Panc1 (cell line): ENCODE results near the gene MED31. TPM values are rescaled to one million over a fixed set of nuclear protein-coding genes. Genes with fewer than 3 reads are reported as not detected.
A peak's percentile ranks its signal among the peaks of the same experiment; 100 is the strongest.

ENCODE experiments used
- ATAC-seq: fragments of 200-7000 bp; cut with Tn5 transposase; 2 replicates; pipeline ENCODE4 v1.9.1; 2020; ENCODE audit warnings: mild to moderate bottlenecking, moderate library complexity
- BruUV-seq: library from RNA; stranded (reverse); fragments of 400-500 nt; replicated peaks from 2 replicates; lab custom pipeline; 2021; lab: Mats Ljungman, UMichigan
- CTCF ChIA-PET: fragments of 300-600 bp; sonication (Branson Sonifier 250); formaldehyde crosslinking; loops from one replicate; lab custom pipeline; 2022; ENCODE audit warnings: antibody characterized with exemption; lab: Charles Lee
- POLR2A ChIA-PET: fragments of 300-600 bp; sonication (Branson Sonifier 250); formaldehyde crosslinking; loops from one replicate; lab custom pipeline; 2022; ENCODE audit warnings: antibody characterized with exemption; lab: Charles Lee
- DNase-seq: peaks from one replicate; pipeline ENCODE4 v3.0.0-alpha.2; 2010; ENCODE audit warnings: low read depth, low spot score
- H3K27ac ChIP-seq: 2 replicates; pipeline ENCODE4 v1.5.1; 2011; ENCODE audit warnings: mild to moderate bottlenecking, low read length, inconsistent platforms
- H3K27me3 ChIP-seq: fragments of 200-500 bp; sonication (Bioruptor generic); 2 replicates; pipeline ENCODE4 v1.6.0; 2014; ENCODE audit warnings: low read length, inconsistent platforms; ENCODE audit not compliant: control insufficient read depth, insufficient read depth
- H3K36me3 ChIP-seq: fragments of 200-500 bp; sonication (Bioruptor generic); 2 replicates; pipeline ENCODE4 v1.5.1; 2014; ENCODE audit warnings: inconsistent platforms, mild to moderate bottlenecking, low read length, moderate library complexity; ENCODE audit not compliant: control insufficient read depth, insufficient read depth
- H3K4me1 ChIP-seq: 2 replicates; pipeline ENCODE4 v1.5.1; 2011; ENCODE audit warnings: inconsistent platforms, mild to moderate bottlenecking, low read length, moderate library complexity; ENCODE audit not compliant: control insufficient read depth, insufficient read depth
- H3K4me3 ChIP-seq, 2 experiments: 2 replicates each; pipeline ENCODE4 v1.5.1; 2011 to 2012; ENCODE audit warnings: low read depth in 2 of 2, low read length in 2 of 2, mild to moderate bottlenecking in 2 of 2, inconsistent platforms in 1 of 2, moderate library complexity in 1 of 2
- H3K9me3 ChIP-seq: fragments of 200-500 bp; sonication (Bioruptor generic); 2 replicates; pipeline ENCODE4 v1.5.1; 2014; ENCODE audit warnings: low read depth, mild to moderate bottlenecking, inconsistent platforms, low read length, moderate library complexity; ENCODE audit not compliant: control insufficient read depth, insufficient read depth
- POLR2AphosphoS5 ChIP-seq: IDR thresholded peaks from 2 replicates; pipeline ENCODE4 v1.6.1; 2012; ENCODE audit warnings: mild to moderate bottlenecking, low read depth, low read length, moderate library complexity
- SIN3A ChIP-seq: IDR thresholded peaks from 2 replicates; pipeline ENCODE4 v1.6.1; 2012; ENCODE audit warnings: low read depth, mild to moderate bottlenecking, low read length, moderate library complexity, borderline replicate concordance; ENCODE audit not compliant: insufficient read depth
- TCF7L2 ChIP-seq: IDR thresholded peaks from 2 replicates; pipeline ENCODE4 v1.6.1; 2011; ENCODE audit warnings: mild to moderate bottlenecking, low read depth, low read length, inconsistent platforms
- in situ Hi-C: cut with HindIII; loops from 2 replicates; pipeline ENCODE4 v1.10.0; 2016; ENCODE audit warnings: low sequenced_read_pairs, low pct_unique_long_range_greater_than_20kb
- intact Hi-C: fragments of 100-400 bp; cut with micrococcal nuclease; formaldehyde crosslinking; loops from one replicate; pipeline ENCODE4 v1.10.0; 2022; ENCODE audit not compliant: unreplicated experiment
- total RNA-seq: library from RNA; stranded (reverse); gene quantifications from one replicate; pipeline ENCODE4 v1.2.1, GENCODE V29; 2021; ENCODE audit not compliant: unreplicated experiment
- TF ChIP-seq, protein P1 (sequence below), 2 experiments: IDR thresholded peaks; 2 replicates each; pipeline ENCODE4 v1.6.1; 2011 to 2012; ENCODE audit warnings: low read depth in 2 of 2, control low read depth in 1 of 2, low read length in 1 of 2, mild to moderate bottlenecking in 1 of 2, moderate library complexity in 1 of 2; ENCODE audit not compliant: insufficient read depth in 1 of 2
- TF ChIP-seq, protein P2 (sequence below): fragments of 450-650 bp; IDR thresholded peaks from 2 replicates; pipeline ENCODE4 v1.5.1; 2017; ENCODE audit warnings: mild to moderate bottlenecking

The MED31 gene
- total RNA-seq, 1 experiment from 2014 or later, result 18.6 TPM

DNA sequence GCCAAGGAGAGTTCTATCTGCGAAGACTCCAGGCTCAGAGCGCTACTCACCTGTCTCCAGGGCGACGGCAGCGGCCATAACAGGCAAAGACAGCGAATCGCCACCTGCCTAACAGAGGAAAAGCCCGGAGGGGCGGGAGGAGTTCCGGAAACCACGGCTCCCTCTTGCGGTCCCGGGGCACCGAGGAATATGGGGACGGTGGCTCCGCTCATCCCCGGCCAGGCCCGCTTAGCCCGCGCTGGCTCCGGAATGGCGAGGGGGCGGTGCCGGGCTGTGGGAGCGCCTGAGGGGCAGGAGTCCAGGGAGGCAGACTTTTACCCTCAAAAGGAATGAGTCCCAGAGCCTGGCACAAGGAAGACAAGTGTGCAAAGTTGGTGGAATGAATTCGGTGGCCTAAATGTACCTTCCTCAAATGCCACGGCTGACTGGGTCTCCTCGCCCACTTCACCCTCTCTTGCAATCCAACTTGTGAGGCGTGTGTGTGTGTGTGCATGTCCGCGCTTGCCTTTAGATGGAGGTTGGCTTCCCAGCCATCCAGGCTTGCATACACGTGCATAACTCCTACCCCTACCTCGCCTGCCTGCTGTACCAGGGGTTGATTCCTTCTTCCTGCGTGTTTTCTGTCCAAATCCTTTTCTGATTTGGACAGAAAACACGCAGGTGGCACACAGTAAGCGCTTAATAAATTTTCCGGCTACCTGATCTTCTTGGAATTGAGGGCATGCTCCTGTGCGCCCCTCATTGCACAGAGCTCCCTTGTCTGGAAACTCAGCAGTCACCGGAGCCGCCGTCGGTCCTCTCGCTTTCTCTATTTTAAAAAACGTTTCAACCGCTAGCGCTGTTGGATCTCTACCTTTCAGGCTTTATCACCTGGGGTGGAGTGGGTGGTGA lies 3.7 kb upstream of the MED31 start:
- H3K4me1 ChIP-seq, result peaks cover 20% of the 10 kb centered on the region; the same call in 1 of the 2 replicates
- no peaks in the 10 kb centered on the region for H3K27me3 ChIP-seq
- BruUV-seq, result no TSS peak
- H3K9me3 ChIP-seq, result no peaks in the 10 kb centered on the region
- no peak for TF ChIP-seq TCF7L2
- TF ChIP-seq, protein P1, sequence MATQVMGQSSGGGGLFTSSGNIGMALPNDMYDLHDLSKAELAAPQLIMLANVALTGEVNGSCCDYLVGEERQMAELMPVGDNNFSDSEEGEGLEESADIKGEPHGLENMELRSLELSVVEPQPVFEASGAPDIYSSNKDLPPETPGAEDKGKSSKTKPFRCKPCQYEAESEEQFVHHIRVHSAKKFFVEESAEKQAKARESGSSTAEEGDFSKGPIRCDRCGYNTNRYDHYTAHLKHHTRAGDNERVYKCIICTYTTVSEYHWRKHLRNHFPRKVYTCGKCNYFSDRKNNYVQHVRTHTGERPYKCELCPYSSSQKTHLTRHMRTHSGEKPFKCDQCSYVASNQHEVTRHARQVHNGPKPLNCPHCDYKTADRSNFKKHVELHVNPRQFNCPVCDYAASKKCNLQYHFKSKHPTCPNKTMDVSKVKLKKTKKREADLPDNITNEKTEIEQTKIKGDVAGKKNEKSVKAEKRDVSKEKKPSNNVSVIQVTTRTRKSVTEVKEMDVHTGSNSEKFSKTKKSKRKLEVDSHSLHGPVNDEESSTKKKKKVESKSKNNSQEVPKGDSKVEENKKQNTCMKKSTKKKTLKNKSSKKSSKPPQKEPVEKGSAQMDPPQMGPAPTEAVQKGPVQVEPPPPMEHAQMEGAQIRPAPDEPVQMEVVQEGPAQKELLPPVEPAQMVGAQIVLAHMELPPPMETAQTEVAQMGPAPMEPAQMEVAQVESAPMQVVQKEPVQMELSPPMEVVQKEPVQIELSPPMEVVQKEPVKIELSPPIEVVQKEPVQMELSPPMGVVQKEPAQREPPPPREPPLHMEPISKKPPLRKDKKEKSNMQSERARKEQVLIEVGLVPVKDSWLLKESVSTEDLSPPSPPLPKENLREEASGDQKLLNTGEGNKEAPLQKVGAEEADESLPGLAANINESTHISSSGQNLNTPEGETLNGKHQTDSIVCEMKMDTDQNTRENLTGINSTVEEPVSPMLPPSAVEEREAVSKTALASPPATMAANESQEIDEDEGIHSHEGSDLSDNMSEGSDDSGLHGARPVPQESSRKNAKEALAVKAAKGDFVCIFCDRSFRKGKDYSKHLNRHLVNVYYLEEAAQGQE (IDR thresholded peaks at IDR 0.05; ENCODE audit: insufficient read depth in 1 of 2, low read depth in 2 of 2, low read length in 1 of 2), result no peak
- TF ChIP-seq POLR2AphosphoS5, result no peak
- TF ChIP-seq, protein P2, sequence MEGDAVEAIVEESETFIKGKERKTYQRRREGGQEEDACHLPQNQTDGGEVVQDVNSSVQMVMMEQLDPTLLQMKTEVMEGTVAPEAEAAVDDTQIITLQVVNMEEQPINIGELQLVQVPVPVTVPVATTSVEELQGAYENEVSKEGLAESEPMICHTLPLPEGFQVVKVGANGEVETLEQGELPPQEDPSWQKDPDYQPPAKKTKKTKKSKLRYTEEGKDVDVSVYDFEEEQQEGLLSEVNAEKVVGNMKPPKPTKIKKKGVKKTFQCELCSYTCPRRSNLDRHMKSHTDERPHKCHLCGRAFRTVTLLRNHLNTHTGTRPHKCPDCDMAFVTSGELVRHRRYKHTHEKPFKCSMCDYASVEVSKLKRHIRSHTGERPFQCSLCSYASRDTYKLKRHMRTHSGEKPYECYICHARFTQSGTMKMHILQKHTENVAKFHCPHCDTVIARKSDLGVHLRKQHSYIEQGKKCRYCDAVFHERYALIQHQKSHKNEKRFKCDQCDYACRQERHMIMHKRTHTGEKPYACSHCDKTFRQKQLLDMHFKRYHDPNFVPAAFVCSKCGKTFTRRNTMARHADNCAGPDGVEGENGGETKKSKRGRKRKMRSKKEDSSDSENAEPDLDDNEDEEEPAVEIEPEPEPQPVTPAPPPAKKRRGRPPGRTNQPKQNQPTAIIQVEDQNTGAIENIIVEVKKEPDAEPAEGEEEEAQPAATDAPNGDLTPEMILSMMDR, result peak; percentile 68
- TF ChIP-seq SIN3A, result no peak
- peaks cover 3% of the 10 kb centered on the region for H3K36me3 ChIP-seq
- in situ Hi-C loops, result no loop called here
- CTCF ChIA-PET, result no interaction called here
- H3K27ac ChIP-seq, result no peak overlapping the region
- POLR2A ChIA-PET, result interaction anchor here (0.6 kb wide), 1 partner anchor 1193 kb away, joined by 3 read pairs; no protein-coding TSS in a partner anchor
- ATAC-seq, result peak; percentile 50
- DNase-seq, result no peak
- H3K4me3 ChIP-seq, result peak overlapping the region; percentile 36 to 59
- intact Hi-C loops, result no loop called here

DNA sequence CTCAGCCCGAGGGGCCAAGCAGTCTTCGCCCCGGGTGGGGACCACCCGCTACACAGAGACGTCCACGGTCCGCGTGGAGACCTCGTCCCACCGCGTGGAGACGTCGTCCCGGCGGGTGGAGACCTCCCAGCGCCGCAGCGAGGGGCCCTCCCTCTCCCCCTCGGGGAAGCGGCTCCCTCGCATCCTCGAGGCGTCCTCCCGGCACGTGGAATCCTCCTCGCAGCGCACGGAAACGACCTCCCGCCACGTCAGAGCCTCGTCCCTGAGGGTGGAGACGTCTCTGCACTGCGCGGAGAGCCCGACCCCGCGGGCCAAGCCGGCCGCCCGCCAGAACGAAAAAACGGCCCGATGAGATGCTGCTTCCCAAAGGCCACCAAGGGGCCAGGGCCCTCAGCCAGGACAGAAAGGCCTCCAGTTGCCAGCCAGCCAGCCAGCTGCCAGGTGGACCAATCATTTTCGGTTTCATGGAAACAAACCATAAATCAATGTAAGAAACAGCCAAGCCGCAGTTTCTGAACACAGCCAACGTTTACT lies 581 bp upstream of the MED31 start:
- H3K4me1 ChIP-seq, result peaks cover 23% of the 10 kb centered on the region; the same call in 1 of the 2 replicates
- CTCF ChIA-PET, result no interaction called here
- in situ Hi-C loops (no loop called here), intact Hi-C loops (no loop called here)
- no peak for DNase-seq
- ATAC-seq, result peak; percentile 56
- no peaks in the 10 kb centered on the region for H3K9me3 ChIP-seq
- H3K27me3 ChIP-seq, result no peaks in the 10 kb centered on the region
- H3K27ac ChIP-seq, result peak overlapping the region; percentile 86
- POLR2A ChIA-PET, result no interaction called here
- peak overlapping the region; percentile 90 to 99 for H3K4me3 ChIP-seq
- TF ChIP-seq SIN3A (no peak), POLR2AphosphoS5 (no peak)
- peaks cover 13% of the 10 kb centered on the region for H3K36me3 ChIP-seq
- BruUV-seq, result no TSS peak
